ENCODE results near the gene EFNA1.
"Not testable (repeated sequence)": the region's sequence is repeated elsewhere in the genome, so short reads cannot be mapped to it uniquely, and the experiment has no call there.

EFNA1 gene

GRCh38 chr1:155145491-155145890, 17.8 kb downstream of the EFNA1 start:
- H3K4me3 ChIP-seq (ENCODE audit: low read depth, low read length), result no peak overlapping the region
- TF ChIP-seq, protein P1, sequence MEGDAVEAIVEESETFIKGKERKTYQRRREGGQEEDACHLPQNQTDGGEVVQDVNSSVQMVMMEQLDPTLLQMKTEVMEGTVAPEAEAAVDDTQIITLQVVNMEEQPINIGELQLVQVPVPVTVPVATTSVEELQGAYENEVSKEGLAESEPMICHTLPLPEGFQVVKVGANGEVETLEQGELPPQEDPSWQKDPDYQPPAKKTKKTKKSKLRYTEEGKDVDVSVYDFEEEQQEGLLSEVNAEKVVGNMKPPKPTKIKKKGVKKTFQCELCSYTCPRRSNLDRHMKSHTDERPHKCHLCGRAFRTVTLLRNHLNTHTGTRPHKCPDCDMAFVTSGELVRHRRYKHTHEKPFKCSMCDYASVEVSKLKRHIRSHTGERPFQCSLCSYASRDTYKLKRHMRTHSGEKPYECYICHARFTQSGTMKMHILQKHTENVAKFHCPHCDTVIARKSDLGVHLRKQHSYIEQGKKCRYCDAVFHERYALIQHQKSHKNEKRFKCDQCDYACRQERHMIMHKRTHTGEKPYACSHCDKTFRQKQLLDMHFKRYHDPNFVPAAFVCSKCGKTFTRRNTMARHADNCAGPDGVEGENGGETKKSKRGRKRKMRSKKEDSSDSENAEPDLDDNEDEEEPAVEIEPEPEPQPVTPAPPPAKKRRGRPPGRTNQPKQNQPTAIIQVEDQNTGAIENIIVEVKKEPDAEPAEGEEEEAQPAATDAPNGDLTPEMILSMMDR (conservative IDR thresholded peaks at IDR 0.05; ENCODE audit: low read depth, low read length), result no peak
- DNase-seq (ENCODE audit: low read depth), result no peak

GRCh38 chr1:155155996-155156643, 28.4 kb downstream of the EFNA1 start:
- not testable (repeated sequence) for DNase-seq (ENCODE audit: low read depth); H3K4me3 ChIP-seq (ENCODE audit: low read depth, low read length)

- no peak for DNase-seq (ENCODE audit: low read depth)
- no peak overlapping the region for H3K4me3 ChIP-seq (ENCODE audit: low read depth, low read length)
- TF ChIP-seq, protein P1 (conservative IDR thresholded peaks at IDR 0.05; ENCODE audit: low read depth, low read length), result no peak
Measured at GRCh38 chr1:155158991-155159390, 31.3 kb downstream of the EFNA1 start.

DNA sequence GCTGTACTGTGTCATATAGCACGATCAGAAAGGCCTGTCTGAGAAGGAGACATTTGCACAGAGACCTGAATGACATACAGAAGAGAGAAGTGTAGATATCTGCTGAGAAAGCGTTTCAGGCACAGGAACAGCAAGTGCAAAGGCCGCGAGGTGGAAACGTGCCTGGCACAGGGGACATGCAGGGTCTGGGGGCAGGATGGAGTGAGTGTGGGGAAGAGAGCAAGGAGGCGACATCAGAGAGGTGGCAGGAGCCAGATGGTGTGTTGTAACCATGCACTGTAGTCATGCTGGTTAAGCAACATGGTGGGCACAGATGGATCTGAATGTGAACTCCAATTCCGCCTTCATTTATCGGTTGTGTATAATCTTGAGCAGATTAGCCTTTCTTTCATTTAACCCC, 32.5 kb downstream of the EFNA1 start:
- TF ChIP-seq, protein P1 (conservative IDR thresholded peaks at IDR 0.05; ENCODE audit: low read depth, low read length), result no peak

GRCh38 chr1:155162631-155163030, 35.0 kb downstream of the EFNA1 start:
- DNase-seq (ENCODE audit: low read depth); H3K4me3 ChIP-seq (ENCODE audit: low read depth, low read length): not testable (repeated sequence)

More for the DNA sequence above, 32.5 kb downstream of the EFNA1 start:
- no peak overlapping the region for H3K4me3 ChIP-seq (ENCODE audit: low read depth, low read length)
- no peak for DNase-seq (ENCODE audit: low read depth)

DNA sequence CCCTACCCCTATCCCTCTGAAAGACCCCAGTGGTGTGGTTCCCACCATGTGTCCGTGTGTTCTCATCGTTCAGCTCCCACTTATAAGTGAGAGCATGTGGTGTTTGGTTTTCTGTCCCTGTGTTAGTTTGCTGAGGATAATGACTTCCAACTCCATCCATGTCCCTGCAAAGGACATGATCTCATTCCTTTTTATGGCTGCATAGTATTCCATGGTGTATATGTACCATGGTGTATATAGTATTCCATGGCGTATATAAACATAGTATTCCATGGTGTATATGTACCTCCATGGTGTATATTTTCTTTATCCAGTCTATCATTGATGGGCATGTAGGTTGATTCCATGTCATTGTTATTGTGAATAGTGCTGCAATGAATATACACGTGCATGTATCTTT, 36.1 kb downstream of the EFNA1 start:
- not testable (repeated sequence) for DNase-seq (ENCODE audit: low read depth); H3K4me3 ChIP-seq (ENCODE audit: low read depth, low read length)

DNA sequence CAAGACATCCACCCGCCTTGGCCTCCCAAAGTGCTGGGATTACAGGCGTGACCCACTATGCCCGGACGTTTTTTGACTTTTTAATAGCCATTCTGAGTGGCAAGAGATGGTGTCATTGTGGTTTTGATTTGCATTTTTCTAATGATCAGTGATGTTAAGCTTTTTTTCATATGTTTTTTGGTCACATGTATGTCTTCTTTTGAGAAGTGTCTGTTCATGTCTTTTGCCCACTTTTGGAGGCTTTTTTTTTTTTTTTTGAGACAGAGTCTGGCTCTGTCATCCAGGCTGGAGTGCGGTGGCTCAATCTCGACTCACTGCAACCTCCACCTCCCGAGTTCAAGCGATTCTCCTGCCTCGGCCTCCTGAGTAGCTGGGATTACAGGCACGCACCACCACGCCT, 36.9 kb downstream of the EFNA1 start:
- DNase-seq (ENCODE audit: low read depth); H3K4me3 ChIP-seq (ENCODE audit: low read depth, low read length): not testable (repeated sequence)

- DNase-seq (ENCODE audit: low read depth), result no peak
- H3K4me3 ChIP-seq (ENCODE audit: low read depth, low read length), result no peak overlapping the region
- TF ChIP-seq, protein P1 (conservative IDR thresholded peaks at IDR 0.05; ENCODE audit: low read depth, low read length), result no peak
Measured at GRCh38 chr1:155166051-155166470, 38.4 kb downstream of the EFNA1 start.

GRCh38 chr1:155166471-155167165, 38.9 kb downstream of the EFNA1 start:
- no peak overlapping the region for H3K4me3 ChIP-seq (ENCODE audit: low read depth, low read length)
- TF ChIP-seq, protein P1 (conservative IDR thresholded peaks at IDR 0.05; ENCODE audit: low read depth, low read length), result no peak
- DNase-seq (ENCODE audit: low read depth), result no peak
